GM18508 (cell line): ENCODE measurements around the gene PRDM16.

Source experiments
- ATAC-seq: cut with Tn5 transposase; IDR thresholded peaks from one replicate; pipeline ENCODE4 v1.9.1; 2021; ENCODE audit warnings: moderate number of reproducible peaks; ENCODE audit not compliant: insufficient read depth, unreplicated experiment

Gene PRDM16

GRCh38 chr1:3094863-3095780 is 26.1 kb downstream of the PRDM16 start:
- no peak for ATAC-seq

- no peak for ATAC-seq
Observed at GRCh38 chr1:3096345-3096744, 27.3 kb downstream of the PRDM16 start.

- no peak for ATAC-seq
Observed at GRCh38 chr1:3097231-3097630, 28.2 kb downstream of the PRDM16 start.

- no peak for ATAC-seq
Observed at GRCh38 chr1:3097861-3098260, 28.9 kb downstream of the PRDM16 start.

- ATAC-seq: no peak
Observed at GRCh38 chr1:3099861-3100260, 30.9 kb downstream of the PRDM16 start.

GRCh38 chr1:3101124-3101939 is 32.3 kb downstream of the PRDM16 start:
- no peak for ATAC-seq

GRCh38 chr1:3102641-3103040 is 33.6 kb downstream of the PRDM16 start:
- no peak for ATAC-seq

GRCh38 chr1:3103967-3104677 is 35.1 kb downstream of the PRDM16 start:
- ATAC-seq: no peak

GRCh38 chr1:3105167-3105863 is 36.3 kb downstream of the PRDM16 start:
- ATAC-seq: no peak

- ATAC-seq: no peak
Observed at GRCh38 chr1:3106216-3106615, 37.2 kb downstream of the PRDM16 start.

- ATAC-seq: no peak
Observed at GRCh38 chr1:3107201-3107600, 38.2 kb downstream of the PRDM16 start.

- no peak for ATAC-seq
Observed at GRCh38 chr1:3109355-3109754, 40.4 kb downstream of the PRDM16 start.

GRCh38 chr1:3111348-3112021 is 42.5 kb downstream of the PRDM16 start:
- ATAC-seq: no peak

- no peak for ATAC-seq
Observed at GRCh38 chr1:3112526-3112925, 43.5 kb downstream of the PRDM16 start.

- ATAC-seq: no peak
Observed at GRCh38 chr1:3113047-3113740, 44.2 kb downstream of the PRDM16 start.

GRCh38 chr1:3113741-3114056 is 44.7 kb downstream of the PRDM16 start:
- no peak for ATAC-seq

- no peak for ATAC-seq
Observed at GRCh38 chr1:3114131-3114744, 45.2 kb downstream of the PRDM16 start.

GRCh38 chr1:3114846-3115245 is 45.8 kb downstream of the PRDM16 start:
- ATAC-seq: no peak
